GM19324 (cell line): ENCODE results near the gene LTBP2.

Source experiments
- ATAC-seq: cut with Tn5 transposase; IDR thresholded peaks from one replicate; pipeline ENCODE4 v1.9.1; 2021; ENCODE audit warnings: mild to moderate bottlenecking, moderate library complexity; ENCODE audit not compliant: unreplicated experiment, low FRiP score

The LTBP2 gene

GRCh38 chr14:74511966-74512830, 99.8 kb downstream of the LTBP2 start:
- ATAC-seq = no peak

- no peak for ATAC-seq
Measured at GRCh38 chr14:74510959-74511409, 101.1 kb downstream of the LTBP2 start.

- ATAC-seq = no peak
Measured at GRCh38 chr14:74510223-74510931, 101.7 kb downstream of the LTBP2 start.

GRCh38 chr14:74509587-74510222, 102.3 kb downstream of the LTBP2 start:
- ATAC-seq = no peak

- no peak for ATAC-seq
Measured at GRCh38 chr14:74508844-74509428, 103.1 kb downstream of the LTBP2 start.

GRCh38 chr14:74508292-74508731, 103.7 kb downstream of the LTBP2 start:
- no peak for ATAC-seq

GRCh38 chr14:74507840-74508239, 104.2 kb downstream of the LTBP2 start:
- ATAC-seq = no peak

GRCh38 chr14:74507085-74507484, 105.0 kb downstream of the LTBP2 start:
- ATAC-seq = no peak

- ATAC-seq = no peak
Measured at GRCh38 chr14:74506411-74506851, 105.6 kb downstream of the LTBP2 start.

GRCh38 chr14:74505831-74506230, 106.2 kb downstream of the LTBP2 start:
- no peak for ATAC-seq

- ATAC-seq = no peak
Measured at GRCh38 chr14:74504874-74505720, 106.9 kb downstream of the LTBP2 start.

GRCh38 chr14:74504412-74504811, 107.6 kb downstream of the LTBP2 start:
- ATAC-seq = no peak

GRCh38 chr14:74503938-74504335, 108.1 kb downstream of the LTBP2 start:
- no peak for ATAC-seq

- ATAC-seq = no peak
Measured at GRCh38 chr14:74503291-74503937, 108.6 kb downstream of the LTBP2 start.

GRCh38 chr14:74502236-74503019, 109.6 kb downstream of the LTBP2 start:
- no peak for ATAC-seq

GRCh38 chr14:74501691-74502090, 110.3 kb downstream of the LTBP2 start:
- ATAC-seq = no peak

GRCh38 chr14:74501135-74501614, 110.9 kb downstream of the LTBP2 start:
- no peak for ATAC-seq

- no peak for ATAC-seq
Measured at GRCh38 chr14:74500417-74501134, 111.5 kb downstream of the LTBP2 start.
